HG03045 (cell line): ENCODE data around the gene PRM1.
A peak's percentile ranks its signal among the peaks of the same experiment; 100 is the strongest.
"Not testable (repeated sequence)": the region's sequence is repeated elsewhere in the genome, so short reads cannot be mapped to it uniquely, and the experiment has no call there.

Experiments used
- ATAC-seq: cut with Tn5 transposase; IDR thresholded peaks from one replicate; pipeline ENCODE4 v1.9.1; 2021; ENCODE audit warnings: mild to moderate bottlenecking, moderate library complexity; ENCODE audit not compliant: unreplicated experiment

PRM1 gene

DNA sequence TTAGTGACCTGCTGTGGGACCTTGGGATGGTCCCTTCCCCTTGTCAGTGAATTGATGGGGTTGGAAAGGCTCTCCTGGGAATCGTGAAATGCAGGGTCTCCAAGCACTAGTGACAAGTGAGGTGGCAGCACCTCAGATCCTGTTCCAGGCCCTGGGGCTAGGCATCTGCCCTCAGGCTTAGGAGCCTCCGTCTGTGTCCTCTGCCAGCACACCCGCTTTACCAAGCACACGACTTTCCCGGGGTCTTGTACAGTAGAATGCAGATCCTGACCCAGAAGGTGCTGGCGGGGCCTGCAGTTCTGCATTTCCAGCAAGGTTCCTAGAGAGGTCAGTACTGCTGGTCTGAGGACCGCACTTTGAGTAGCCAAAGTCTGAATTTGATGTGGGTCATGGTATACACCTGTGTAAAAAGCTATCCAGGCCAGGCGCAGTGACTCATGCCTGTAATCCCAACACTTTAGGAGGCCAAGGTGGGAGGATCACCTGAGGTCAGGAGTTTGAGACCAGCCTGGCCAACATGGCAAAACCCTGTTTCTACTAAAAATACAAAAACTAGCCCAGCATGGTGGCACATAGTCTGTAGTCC, 33.3 kb upstream of the PRM1 start:
- no peak for ATAC-seq

DNA sequence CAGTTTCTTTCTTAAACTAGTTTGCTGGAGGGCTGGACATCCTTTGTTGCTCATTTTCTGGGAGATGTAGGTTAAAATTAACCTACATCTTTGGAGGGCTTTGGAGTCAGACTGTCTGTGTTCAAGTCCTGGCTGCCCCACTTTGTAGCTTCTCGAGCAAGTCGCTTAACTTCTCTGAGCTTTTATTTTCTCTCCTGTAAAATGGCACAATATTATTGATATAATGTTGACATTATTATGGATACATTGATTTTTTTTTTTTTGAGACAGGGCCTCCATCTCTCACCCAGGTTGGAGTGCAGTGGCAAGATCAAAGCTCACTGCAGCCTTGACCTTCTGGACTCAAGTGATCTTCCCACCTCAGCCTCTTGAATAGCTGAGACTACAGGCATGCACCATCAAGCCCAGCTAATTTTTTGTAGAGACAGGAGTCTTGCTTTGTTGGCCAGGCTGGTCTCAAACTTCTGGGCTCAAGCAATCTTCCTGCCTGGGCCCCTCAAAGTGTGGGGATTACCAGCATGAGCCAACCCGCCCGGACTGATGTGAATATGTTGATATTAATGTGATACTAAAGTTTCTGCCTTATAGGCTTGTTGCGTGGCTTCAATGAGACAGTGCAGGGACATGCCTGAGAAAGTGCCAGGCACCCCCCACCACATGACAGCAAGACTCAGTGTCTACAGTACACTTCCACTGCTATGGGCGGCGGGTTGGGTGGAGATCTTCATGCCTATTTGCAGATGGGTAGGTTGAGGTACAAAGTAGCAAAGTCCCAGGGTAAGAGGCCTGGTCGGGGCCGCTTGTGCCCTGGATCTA, 32.6 kb upstream of the PRM1 start:
- ATAC-seq: no peak

DNA sequence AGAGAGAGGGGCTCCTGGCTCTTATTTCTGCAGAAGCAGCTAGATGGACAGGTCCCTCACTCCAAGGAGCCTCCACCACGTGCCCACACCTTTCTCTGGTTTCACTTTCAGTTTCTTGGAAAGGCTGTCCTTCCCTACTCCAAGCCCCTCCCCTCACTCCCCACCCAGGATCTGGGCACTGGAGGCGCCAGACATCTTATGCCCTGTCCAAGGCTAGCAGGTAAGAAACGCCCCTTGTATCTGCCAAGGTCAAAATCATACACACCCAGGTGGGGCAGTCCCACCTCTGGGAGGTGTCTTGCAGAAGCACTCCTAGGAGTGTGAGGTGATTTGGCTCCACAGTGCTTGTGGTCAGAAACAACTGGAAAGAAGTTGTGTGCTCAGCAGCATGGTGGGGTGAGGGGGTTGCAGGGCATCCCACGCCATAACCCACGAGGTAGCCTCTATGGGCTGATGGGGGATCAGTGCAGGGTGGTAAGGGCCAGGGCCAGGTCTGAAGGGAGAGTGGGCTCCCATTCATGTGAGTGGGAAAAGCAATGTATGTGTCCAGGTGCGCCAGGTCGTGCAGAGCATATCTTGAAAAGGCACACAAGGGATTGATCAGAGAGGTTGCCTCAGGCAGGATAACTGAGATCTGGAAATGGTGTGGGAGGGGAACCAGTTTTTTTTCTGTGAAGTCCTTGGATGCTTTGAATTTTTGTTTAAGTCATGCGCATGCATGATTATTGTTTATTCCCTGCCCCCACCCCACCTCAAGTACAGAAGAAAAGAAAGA, 31.8 kb upstream of the PRM1 start:
- no peak for ATAC-seq

DNA sequence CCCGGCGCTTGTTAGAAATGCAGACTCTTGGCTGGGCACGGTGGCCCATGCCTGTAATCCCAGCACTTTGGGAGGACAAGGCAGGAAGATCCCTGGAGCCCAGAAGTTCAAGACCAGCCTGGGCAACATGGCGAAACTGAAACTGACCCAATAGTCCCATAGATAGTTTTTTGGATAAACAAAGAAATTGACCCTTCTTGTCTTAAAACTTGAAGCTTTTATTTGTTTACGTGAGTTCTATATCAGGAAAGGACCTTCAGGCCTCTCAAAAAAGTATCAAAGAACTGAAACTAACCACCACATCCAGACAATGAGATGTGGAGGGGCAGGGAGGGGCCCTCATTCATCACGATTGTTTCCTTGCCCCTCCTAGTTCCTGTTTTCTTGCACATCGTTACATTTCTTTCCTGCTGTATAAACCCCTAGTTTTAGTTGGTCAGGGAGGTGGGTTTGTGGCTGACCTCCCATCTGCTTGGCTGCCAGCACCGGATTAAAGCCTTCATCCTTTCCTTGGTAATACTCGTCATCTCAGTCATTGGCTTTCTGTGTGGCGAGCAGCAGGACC, 29.9 kb upstream of the PRM1 start:
- ATAC-seq: no peak

DNA sequence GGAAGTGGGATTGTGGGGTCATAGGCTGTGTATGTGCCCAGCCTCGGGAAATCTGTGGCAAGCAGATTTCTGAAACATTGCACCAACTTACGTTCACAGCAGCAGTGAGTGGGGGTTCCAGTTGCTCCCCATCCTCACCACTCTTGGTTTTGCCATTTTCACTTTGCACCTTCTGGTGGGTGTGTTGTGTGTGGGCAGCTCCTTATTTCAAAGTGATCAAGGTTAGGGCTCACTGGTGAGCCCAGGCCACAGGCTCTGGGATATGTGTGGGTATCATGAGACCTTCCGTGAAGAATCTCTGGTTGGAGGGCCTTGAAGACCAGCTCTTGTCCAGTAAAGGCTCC, 29.5 kb upstream of the PRM1 start:
- ATAC-seq: no peak

GRCh38 chr16:11309895-11310633, 28.9 kb upstream of the PRM1 start:
- no peak for ATAC-seq

GRCh38 chr16:11308493-11309283, 27.6 kb upstream of the PRM1 start:
- ATAC-seq: peak; percentile 29

- ATAC-seq: no peak
These were observed 26.7 kb upstream of the PRM1 start for GRCh38 chr16:11307639-11308492.

GRCh38 chr16:11306997-11307638, 26.0 kb upstream of the PRM1 start:
- ATAC-seq: no peak

GRCh38 chr16:11306381-11306780, 25.3 kb upstream of the PRM1 start:
- no peak for ATAC-seq

DNA sequence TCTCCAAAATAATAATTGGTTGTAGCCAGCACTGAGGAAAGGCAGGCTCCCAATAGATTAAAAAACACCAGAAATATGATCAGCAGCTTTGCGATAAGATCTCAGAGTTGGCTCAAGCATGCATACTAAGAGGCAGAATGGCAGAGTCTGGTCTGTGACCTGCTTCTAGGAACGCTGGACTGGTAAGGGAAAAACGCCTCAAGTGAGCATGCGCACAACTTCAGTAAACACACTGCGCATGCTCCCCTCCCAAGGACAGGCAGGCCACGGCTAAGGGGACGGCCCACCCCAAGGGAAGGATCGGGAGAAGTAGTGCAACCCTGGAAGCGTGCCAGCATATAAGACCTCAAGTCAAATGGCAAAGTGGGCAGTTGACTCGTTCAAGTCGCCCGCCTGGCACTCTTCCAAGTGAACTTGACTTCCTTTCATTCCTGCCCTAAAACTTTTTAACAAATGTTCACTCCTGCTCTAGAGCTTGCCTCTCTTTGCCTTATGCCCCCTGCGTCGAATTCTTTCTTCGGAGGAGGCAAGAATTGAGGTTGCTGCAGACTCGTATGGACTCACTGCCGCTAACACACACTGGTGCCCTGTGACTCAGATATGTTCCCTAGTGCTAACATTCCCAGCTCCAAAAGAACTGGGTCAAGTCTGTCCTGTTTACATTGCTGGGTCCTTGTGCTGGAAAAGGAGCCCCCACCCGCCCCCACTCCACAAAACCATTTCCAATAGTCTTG, 22.4 kb upstream of the PRM1 start:
- ATAC-seq: no peak

DNA sequence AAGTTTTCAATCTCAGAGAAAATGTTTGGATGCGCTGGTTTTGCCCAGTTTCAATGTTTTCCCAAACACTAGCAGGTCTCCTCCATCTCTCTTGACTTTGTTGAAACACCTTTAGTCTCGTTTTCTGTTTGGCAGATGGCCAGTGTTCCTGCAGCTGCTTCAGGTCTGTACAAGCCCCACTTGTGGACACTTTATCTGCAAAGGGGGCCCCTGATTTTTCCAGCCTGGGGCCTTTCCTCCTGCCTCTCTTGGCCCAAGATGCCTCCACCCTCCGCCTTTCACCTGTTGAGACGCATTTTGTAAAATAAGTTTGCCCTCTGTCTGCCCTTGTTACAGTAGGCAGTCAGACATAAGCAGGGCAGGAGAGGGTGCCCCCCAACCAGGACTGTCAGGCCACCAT, 21.8 kb upstream of the PRM1 start:
- ATAC-seq: no peak

DNA sequence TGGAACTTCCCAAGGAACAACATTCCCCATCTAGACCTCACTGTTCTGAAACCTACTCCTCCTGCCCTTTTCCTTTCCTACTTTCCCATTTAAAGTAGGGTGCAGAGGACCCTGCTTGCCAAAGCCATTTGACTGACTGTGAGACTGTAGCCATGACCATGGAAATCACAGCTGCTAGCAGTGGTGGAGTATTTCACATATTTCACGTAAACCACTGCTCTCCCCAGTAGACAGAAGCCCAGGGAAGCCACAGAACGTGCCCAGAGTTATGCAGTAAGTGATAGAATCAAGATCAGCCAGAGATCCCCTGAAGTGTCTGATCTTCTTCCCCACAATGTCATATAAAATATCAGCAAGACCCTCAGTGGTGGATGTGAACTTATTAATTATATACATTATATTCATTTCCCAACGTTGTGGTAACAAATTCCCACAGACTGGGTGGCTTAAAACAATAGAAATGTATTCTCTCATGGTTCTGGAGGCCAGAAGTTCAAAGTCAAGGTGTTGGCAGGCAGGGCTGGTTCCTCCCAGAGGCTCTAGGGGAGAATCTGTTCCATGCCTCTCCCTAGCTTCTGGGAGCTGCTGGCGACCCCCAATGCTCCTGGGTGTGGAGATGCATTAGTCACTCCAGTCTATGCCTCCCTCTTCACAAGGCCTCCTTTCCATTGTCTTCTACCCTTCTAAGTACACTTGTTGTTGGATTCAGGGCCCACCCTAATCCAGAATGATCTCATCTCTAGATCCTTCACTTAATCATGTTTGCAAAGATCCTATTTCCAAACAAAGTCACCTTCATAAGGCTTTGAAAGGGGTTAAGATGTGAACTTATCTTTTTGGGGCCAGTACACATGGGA, 20.7 kb upstream of the PRM1 start:
- no peak for ATAC-seq

DNA sequence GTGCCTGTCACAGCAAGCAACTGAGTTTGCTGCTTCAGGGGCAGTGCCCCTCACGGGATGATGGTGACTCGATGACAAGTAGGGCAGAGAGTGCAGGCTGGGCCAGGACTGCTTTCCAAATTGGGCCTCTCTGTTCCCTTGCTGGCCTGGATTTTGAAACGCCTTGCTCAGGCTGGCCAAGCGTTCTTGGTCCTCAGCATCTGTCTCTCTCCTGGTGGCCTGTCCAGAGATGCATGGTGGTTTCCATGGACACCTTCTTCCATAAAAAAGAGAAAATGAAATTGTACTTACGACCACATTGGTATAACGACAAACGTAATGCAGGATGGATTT, 19.4 kb upstream of the PRM1 start:
- no peak for ATAC-seq

GRCh38 chr16:11299865-11300559, 18.9 kb upstream of the PRM1 start:
- ATAC-seq: no peak

DNA sequence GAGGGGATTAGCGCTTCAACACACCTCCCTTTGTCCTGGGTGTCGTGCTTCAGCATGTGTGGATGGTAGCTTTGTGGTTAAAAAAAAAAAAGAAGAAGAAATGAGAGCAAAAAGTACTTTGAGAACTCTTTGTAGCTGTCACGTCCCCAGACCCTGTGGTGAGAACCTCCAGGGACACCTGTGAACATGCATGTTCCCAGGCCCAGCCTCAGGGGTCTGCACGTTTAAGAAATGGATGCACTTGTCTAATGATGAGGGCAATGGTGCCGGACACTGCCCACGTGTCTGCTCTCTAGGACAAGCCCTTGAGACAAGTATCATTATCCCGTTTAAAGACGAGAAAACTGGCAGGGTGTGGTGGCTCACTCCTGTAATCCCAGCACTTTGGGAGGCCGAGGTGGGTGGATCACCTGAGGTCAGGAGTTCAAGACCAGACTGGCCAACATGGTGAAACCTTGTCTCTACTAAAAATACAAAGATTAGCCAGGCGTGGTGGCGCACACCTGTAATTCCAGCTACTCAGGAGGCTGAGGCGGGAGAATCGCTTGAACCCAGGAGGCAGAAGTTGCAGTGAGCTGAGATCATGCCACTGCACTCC, 17.9 kb upstream of the PRM1 start:
- ATAC-seq: not testable (repeated sequence)
